ENCODE results near the gene CABLES2. TPM values are rescaled to one million over a fixed set of nuclear protein-coding genes. Genes with fewer than 3 reads are reported as not detected.
"Not testable (repeated sequence)": the region's sequence is repeated elsewhere in the genome, so short reads cannot be mapped to it uniquely, and the experiment has no call there.

Gene CABLES2
- total RNA-seq, 1 donor from 2014 or later = 6.9 TPM

DNA sequence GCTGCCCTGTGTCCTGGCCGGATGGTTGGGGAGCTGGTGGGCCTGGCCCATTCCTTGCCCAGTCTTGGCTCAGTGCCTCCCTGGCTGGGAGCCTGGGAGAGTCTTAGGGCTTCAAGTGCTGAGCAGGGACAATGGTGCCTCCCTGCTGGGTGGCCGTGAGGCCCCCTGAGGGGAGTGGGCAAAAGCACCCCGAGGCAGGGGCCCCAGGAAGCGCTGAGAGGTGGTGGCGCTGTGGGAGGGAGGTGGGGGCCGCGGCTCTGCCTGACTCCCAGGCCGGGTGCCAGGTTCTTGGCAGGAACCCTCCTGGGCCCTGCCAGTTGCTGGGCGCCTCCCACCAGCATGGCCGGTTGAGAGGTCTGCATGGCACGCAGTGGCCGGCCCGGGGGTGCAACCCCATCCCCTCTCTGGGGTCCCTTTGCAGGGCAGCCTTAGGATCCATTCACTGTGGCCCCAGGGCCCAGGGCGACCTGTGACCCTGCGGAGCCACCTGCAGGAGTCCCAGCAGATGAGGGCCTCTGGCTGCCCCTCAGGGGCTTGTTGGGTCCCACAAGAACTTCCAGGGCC is 29.4 kb downstream of the CABLES2 start:
- no peak for DNase-seq (ENCODE audit: low read depth)
- Histone ChIP-seq H3K27me3 (ENCODE audit: control insufficient read depth, insufficient read depth, low read length) (no peaks in the 10 kb centered on the region), H3K36me3 (ENCODE audit: control insufficient read depth, insufficient read depth, low read length) (no peaks in the 10 kb centered on the region), H3K4me3 (ENCODE audit: low read depth, low read length) (no peak overlapping the region)
- no peak for TF ChIP-seq CTCF (IDR thresholded peaks at IDR 0.05; ENCODE audit: insufficient read depth, low read length, poor library complexity, severe bottlenecking)

- Histone ChIP-seq H3K27me3 (ENCODE audit: control insufficient read depth, insufficient read depth, low read length) (no peaks in the 10 kb centered on the region), H3K4me3 (ENCODE audit: low read depth, low read length) (no peak overlapping the region), H3K36me3 (ENCODE audit: control insufficient read depth, insufficient read depth, low read length) (no peaks in the 10 kb centered on the region)
- TF ChIP-seq CTCF (IDR thresholded peaks at IDR 0.05; ENCODE audit: insufficient read depth, low read length, poor library complexity, severe bottlenecking) = no peak
- DNase-seq (ENCODE audit: low read depth) = no peak
Observed at GRCh38 chr20:62377064-62377461, 30.0 kb downstream of the CABLES2 start.

DNA sequence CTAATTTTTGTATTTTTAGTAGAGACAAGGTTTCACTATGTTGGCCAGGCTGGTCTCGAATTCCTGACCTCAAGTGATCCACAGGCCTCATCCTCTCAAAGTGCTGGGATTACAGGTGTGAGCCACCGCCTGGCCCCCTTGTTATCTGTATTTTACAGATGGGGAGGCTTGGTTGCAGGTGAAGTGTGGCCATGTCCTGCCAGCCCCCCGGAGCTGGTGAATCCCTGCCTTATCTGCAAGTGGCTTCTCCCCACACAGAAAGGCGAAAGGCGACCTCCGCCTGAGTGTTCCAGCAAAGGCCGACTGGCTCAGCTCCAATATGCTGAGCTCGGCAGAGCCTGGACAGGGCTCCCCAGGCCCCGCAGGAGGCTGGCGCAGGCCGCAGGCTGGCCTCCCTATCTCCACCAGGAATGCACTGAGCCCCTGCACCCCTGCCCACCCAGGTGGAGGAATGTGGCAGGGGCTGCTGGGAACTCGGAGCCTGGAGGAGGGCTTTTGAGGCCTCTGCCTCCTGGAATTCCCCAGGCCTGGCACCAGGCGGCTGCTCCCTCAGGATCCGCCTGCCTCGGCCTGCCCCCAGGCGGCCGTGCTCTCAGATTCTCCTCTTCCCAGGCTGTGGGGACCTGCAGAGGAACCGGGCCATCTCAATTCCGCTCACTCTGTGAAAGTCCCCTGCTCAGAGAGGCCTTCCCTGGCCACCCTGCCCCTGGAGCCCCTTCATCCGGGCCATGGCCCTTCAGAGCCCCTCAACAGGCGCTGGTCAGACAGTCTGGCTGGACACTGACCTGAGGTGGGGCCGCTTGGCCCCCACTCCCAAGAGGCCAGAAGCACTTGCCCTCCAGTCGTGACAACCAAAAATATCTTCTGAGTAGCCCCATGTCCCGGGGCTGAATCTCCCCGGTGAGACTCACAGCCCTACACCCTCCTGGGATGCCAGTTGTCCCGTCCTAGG is 30.7 kb downstream of the CABLES2 start:
- Histone ChIP-seq H3K4me3 (ENCODE audit: low read depth, low read length) (no peak overlapping the region), H3K27me3 (ENCODE audit: control insufficient read depth, insufficient read depth, low read length) (no peaks in the 10 kb centered on the region), H3K36me3 (ENCODE audit: control insufficient read depth, insufficient read depth, low read length) (no peaks in the 10 kb centered on the region)
- TF ChIP-seq CTCF (IDR thresholded peaks at IDR 0.05; ENCODE audit: insufficient read depth, low read length, poor library complexity, severe bottlenecking) = peak; percentile 68
- DNase-seq (ENCODE audit: low read depth) = no peak

- Histone ChIP-seq H3K4me3 (ENCODE audit: low read depth, low read length) (no peak overlapping the region), H3K27me3 (ENCODE audit: control insufficient read depth, insufficient read depth, low read length) (no peaks in the 10 kb centered on the region), H3K36me3 (ENCODE audit: control insufficient read depth, insufficient read depth, low read length) (no peaks in the 10 kb centered on the region)
- TF ChIP-seq CTCF (IDR thresholded peaks at IDR 0.05; ENCODE audit: insufficient read depth, low read length, poor library complexity, severe bottlenecking) = no peak
- DNase-seq (ENCODE audit: low read depth) = no peak
Observed at GRCh38 chr20:62374331-62375152, 32.5 kb downstream of the CABLES2 start.

GRCh38 chr20:62373631-62374179 is 33.4 kb downstream of the CABLES2 start:
- H3K27me3 ChIP-seq (ENCODE audit: control insufficient read depth, insufficient read depth, low read length); H3K4me3 ChIP-seq (ENCODE audit: low read depth, low read length); H3K36me3 ChIP-seq (ENCODE audit: control insufficient read depth, insufficient read depth, low read length); DNase-seq (ENCODE audit: low read depth): not testable (repeated sequence)
